IMR-90 (cell line): ENCODE results near the gene DCAF15.
"Not testable (repeated sequence)": the region's sequence is repeated elsewhere in the genome, so short reads cannot be mapped to it uniquely, and the experiment has no call there.

Source experiments
- CHD1 ChIP-seq: IDR thresholded peaks from 2 replicates; pipeline ENCODE4 v1.6.1; 2012; ENCODE audit warnings: low read depth, low read length, improper control_type of control experiment
- ELK1 ChIP-seq: fragments of 150-350 bp; IDR thresholded peaks from 2 replicates; pipeline ENCODE4 v1.6.1; 2016; ENCODE audit warnings: low read depth, mild to moderate bottlenecking, low read length, moderate library complexity, borderline replicate concordance
- TF ChIP-seq, protein P1 (sequence below): conservative IDR thresholded peaks from 2 replicates; pipeline ENCODE4 v1.5.1; 2012; ENCODE audit warnings: mild to moderate bottlenecking, low read depth, low read length, improper control_type of control experiment

DNA sequence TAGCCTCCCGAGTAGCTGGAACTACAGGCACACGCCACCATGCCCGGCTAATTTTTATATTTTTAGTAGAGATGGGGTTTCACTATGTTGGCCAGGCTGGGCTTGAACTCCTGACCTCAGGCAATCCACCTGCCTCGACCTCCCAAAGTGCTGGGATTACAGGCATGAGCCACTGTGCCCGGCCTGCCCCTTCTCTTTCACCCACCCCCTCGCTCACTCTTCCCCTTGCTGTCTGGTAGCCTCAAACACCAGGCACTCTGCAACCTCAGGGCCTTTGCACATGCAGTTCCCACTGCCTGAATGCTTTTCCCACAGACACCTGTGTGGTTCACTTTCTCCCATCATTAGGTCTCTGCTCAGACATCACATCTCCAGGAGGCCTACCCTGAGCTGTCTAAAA, 30.2 kb upstream of the DCAF15 start:
- TF ChIP-seq, protein P1, sequence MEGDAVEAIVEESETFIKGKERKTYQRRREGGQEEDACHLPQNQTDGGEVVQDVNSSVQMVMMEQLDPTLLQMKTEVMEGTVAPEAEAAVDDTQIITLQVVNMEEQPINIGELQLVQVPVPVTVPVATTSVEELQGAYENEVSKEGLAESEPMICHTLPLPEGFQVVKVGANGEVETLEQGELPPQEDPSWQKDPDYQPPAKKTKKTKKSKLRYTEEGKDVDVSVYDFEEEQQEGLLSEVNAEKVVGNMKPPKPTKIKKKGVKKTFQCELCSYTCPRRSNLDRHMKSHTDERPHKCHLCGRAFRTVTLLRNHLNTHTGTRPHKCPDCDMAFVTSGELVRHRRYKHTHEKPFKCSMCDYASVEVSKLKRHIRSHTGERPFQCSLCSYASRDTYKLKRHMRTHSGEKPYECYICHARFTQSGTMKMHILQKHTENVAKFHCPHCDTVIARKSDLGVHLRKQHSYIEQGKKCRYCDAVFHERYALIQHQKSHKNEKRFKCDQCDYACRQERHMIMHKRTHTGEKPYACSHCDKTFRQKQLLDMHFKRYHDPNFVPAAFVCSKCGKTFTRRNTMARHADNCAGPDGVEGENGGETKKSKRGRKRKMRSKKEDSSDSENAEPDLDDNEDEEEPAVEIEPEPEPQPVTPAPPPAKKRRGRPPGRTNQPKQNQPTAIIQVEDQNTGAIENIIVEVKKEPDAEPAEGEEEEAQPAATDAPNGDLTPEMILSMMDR: not testable (repeated sequence)
- not testable (repeated sequence) for TF ChIP-seq CHD1, ELK1
